Measurements from ENCODE around the gene PTPRA. TPM values are rescaled to one million over a fixed set of nuclear protein-coding genes. Genes with fewer than 3 reads are reported as not detected.

PTPRA gene
- total RNA-seq, 4 donors from 2014 or later: 73.4 to 110 (median 93.1) TPM

- peaks cover 17 to 25% of the 10 kb centered on the region in 2 donors for H3K4me1 ChIP-seq
- H3K27me3 ChIP-seq: no peaks in the 10 kb centered on the region
- TF ChIP-seq POLR2A (IDR thresholded peaks at IDR 0.05) (no peak), CTCF (IDR thresholded peaks at IDR 0.05) (no peak)
- no peaks in the 10 kb centered on the region for H3K9me3 ChIP-seq
- no peak overlapping the region for H3K27ac ChIP-seq
- H3K4me3 ChIP-seq (replicated peaks in 1 of 3): no peak overlapping the region
- peaks cover 0 to 8% of the 10 kb centered on the region in 2 donors for H3K36me3 ChIP-seq
- DNase-seq: no peak
- intact Hi-C loops (cut with DNase I): no loop called here
- 96 to 97% methylated on average over 13 to 16 of the region's 19 CpGs for WGBS, 2 donors
Measured at GRCh38 chr20:2838170-2838797, 35.0 kb upstream of the PTPRA start.

GRCh38 chr20:2838847-2839671 lies 34.2 kb upstream of the PTPRA start:
- no peak for DNase-seq
- Histone ChIP-seq H3K27me3 (no peaks in the 10 kb centered on the region), H3K4me3 (replicated peaks in 1 of 3) (no peak overlapping the region), H3K36me3 (peaks cover 0 to 8% of the 10 kb centered on the region in 2 donors), H3K9me3 (no peaks in the 10 kb centered on the region), H3K27ac (no peak overlapping the region), H3K4me1 (peaks cover 17 to 25% of the 10 kb centered on the region in 2 donors)
- 94 to 96% methylated on average over 14 to 15 of the region's 15 CpGs for WGBS, 2 donors
- intact Hi-C loops (cut with DNase I): no loop called here
- TF ChIP-seq CTCF (IDR thresholded peaks at IDR 0.05): no peak
- TF ChIP-seq POLR2A (IDR thresholded peaks at IDR 0.05): no peak

- Histone ChIP-seq H3K27me3 (no peaks in the 10 kb centered on the region), H3K36me3 (peaks cover 0 to 8% of the 10 kb centered on the region in 2 donors), H3K4me3 (replicated peaks in 1 of 3) (peak overlapping the region; percentile 75 to 100 (median 99)), H3K4me1 (peaks cover 17 to 25% of the 10 kb centered on the region in 2 donors), H3K27ac (peak overlapping the region in 2 of 3 donors; percentile 88 to 92), H3K9me3 (no peaks in the 10 kb centered on the region)
- WGBS, 2 donors: 90 to 96% methylated on average over 9 to 16 of the region's 21 CpGs
- DNase-seq: no peak
- no peak for TF ChIP-seq CTCF (IDR thresholded peaks at IDR 0.05)
- no peak for TF ChIP-seq POLR2A (IDR thresholded peaks at IDR 0.05)
- intact Hi-C loops (cut with DNase I): loop anchor here (5.0 to 10.0 kb wide), 2 partner anchors 85 to 147 kb away; partner anchors contain the start of gene EBF4
Measured at GRCh38 chr20:2839732-2840137, 33.5 kb upstream of the PTPRA start.

GRCh38 chr20:2840138-2840966 lies 32.9 kb upstream of the PTPRA start, which contains the start of the genes PCED1A and VPS16:
Gene PCED1A (minus strand): TSS chr20:2840655. CDS start chr20:2839912, 743 bp downstream.
Gene VPS16 (plus strand): TSS chr20:2840745. CDS start chr20:2840775, 30 bp downstream.
- H3K4me1 ChIP-seq: peaks cover 17 to 25% of the 10 kb centered on the region in 2 donors
- H3K27me3 ChIP-seq: no peaks in the 10 kb centered on the region
- 1 to 2% methylated on average over 19 to 33 of the region's 98 CpGs for WGBS, 2 donors
- DNase-seq: peak; percentile 89 to 90
- H3K27ac ChIP-seq: peak within 1 kb of the TSS; percentile 88 to 92 (median 91)
- intact Hi-C loops (cut with DNase I): loop anchor here (5.0 to 10.0 kb wide), 2 partner anchors 86 to 148 kb away; partner anchors contain the start of gene EBF4
- TF ChIP-seq CTCF (IDR thresholded peaks at IDR 0.05) (no peak), POLR2A (IDR thresholded peaks at IDR 0.05) (peak in 1 of 2 donors; percentile 64)
- H3K36me3 ChIP-seq: peaks cover 0 to 8% of the 10 kb centered on the region in 2 donors
- no peaks in the 10 kb centered on the region for H3K9me3 ChIP-seq
- peak within 1 kb of the TSS; percentile 75 to 100 (median 99) for H3K4me3 ChIP-seq (replicated peaks in 1 of 3)

All from thyroid gland (tissue), 4 donors.